K562 (cell line): ENCODE measurements around the gene WDR1. TPM values are rescaled to one million over a fixed set of nuclear protein-coding genes. Genes with fewer than 3 reads are reported as not detected.

ENCODE experiments used
- ATAC-seq: fragments of 200-7000 bp; cut with Tn5 transposase; 3 replicates; pipeline ENCODE4 v1.9.1; 2020; ENCODE audit warnings: moderate library complexity
- BruUV-seq: library from RNA; stranded (reverse); fragments of 400-500 nt; replicated peaks from 2 replicates; lab custom pipeline; 2021; lab: Mats Ljungman, UMichigan
- CTCF ChIA-PET: fragments of 300-600 bp; formaldehyde crosslinking; extraction: SDS; loops from one replicate; lab custom pipeline; 2021; ENCODE audit warnings: low intra/inter-chr PET ratio; lab: Yijun Ruan, JAX
- POLR2A ChIA-PET: fragments of 300-600, 350-650 bp; sonication (Branson Sonifier 250); formaldehyde crosslinking; extraction: SDS; loops from one replicate; lab custom pipeline; 2021; ENCODE audit warnings: antibody characterized with exemption, inconsistent platforms; lab: Yijun Ruan, JAX
- DNase-seq, 4 experiments: peaks; one replicate each; pipeline versions ENCODE4 v3.0.0 to v3.0.0-alpha.2; 2011 to 2018; ENCODE audit warnings: low spot score in 3 of 4, mixed read lengths in 3 of 4; ENCODE audit errors: extremely low read depth in 1 of 4
- FAIRE-seq: peaks from 2 replicates; lab custom pipeline; 2011; peaks lifted over from hg19 to GRCh38; lab: Jason Lieb, UNC
- H2AFZ ChIP-seq: 2 replicates; pipeline ENCODE4 v1.6.0; 2011; ENCODE audit warnings: low read depth, low read length, control low read depth, inconsistent platforms
- H3K27ac ChIP-seq: fragments of 200-600 bp; 3 replicates; pipeline ENCODE4 v1.8.0; 2011; ENCODE audit warnings: low read depth, mild to moderate bottlenecking, control low read depth, inconsistent platforms, low read length, moderate library complexity, mixed read lengths; ENCODE audit errors: extremely low read depth
- H3K27me3 ChIP-seq, 2 experiments: fragments of 300-600 bp in 1 of 2; 2 replicates in 1 of 2; 3 replicates in 1 of 2; pipeline versions ENCODE4 v1.6.0 to v1.8.0; 2011; ENCODE audit warnings: inconsistent platforms in 2 of 2, low read length in 2 of 2, mild to moderate bottlenecking in 1 of 2, mixed read lengths in 1 of 2, moderate library complexity in 1 of 2; ENCODE audit not compliant: control insufficient read depth in 2 of 2, insufficient read depth in 2 of 2
- H3K36me3 ChIP-seq: fragments of 300-600 bp; 3 replicates; pipeline ENCODE4 v1.8.0; 2011; ENCODE audit warnings: mild to moderate bottlenecking, low read length, inconsistent platforms; ENCODE audit not compliant: control insufficient read depth, insufficient read depth
- H3K4me1 ChIP-seq, 2 experiments: fragments of 200-600 bp in 1 of 2; replicated peaks in 1 of 2; 2 replicates in 1 of 2; 3 replicates in 1 of 2; pipeline versions ENCODE4 v1.5.1 to v1.8.0; 2011; ENCODE audit warnings: inconsistent platforms in 2 of 2, low read length in 2 of 2, mild to moderate bottlenecking in 1 of 2, mixed read lengths in 1 of 2, moderate library complexity in 1 of 2; ENCODE audit not compliant: control insufficient read depth in 2 of 2, insufficient read depth in 2 of 2
- H3K4me2 ChIP-seq: 2 replicates; pipeline ENCODE4 v1.6.1; 2011; ENCODE audit warnings: low read length, control low read depth, inconsistent platforms, mixed read lengths; ENCODE audit not compliant: insufficient read depth
- H3K4me3 ChIP-seq: fragments of 200-600 bp; sonication (generic), shearing (Covaris generic); 2 replicates; pipeline ENCODE4 v1.5.1; 2016; ENCODE audit warnings: control low read depth, inconsistent platforms
- H3K79me2 ChIP-seq: fragments of 200-600 bp; 3 replicates; pipeline ENCODE4 v1.8.0; 2011; ENCODE audit warnings: low read length, inconsistent platforms; ENCODE audit not compliant: control insufficient read depth, insufficient read depth
- H3K9ac ChIP-seq, 2 experiments: 2 replicates each; pipeline versions ENCODE4 v1.6.0 to v1.6.1; 2011; ENCODE audit warnings: low read depth in 2 of 2, low read length in 2 of 2, control low read depth in 1 of 2, inconsistent platforms in 1 of 2, mild to moderate bottlenecking in 1 of 2, mixed read lengths in 1 of 2; ENCODE audit not compliant: insufficient read depth in 1 of 2
- H3K9me1 ChIP-seq: one replicate; pipeline ENCODE4 v1.6.0; 2011; ENCODE audit warnings: inconsistent platforms, mild to moderate bottlenecking, low read length, moderate library complexity; ENCODE audit not compliant: control insufficient read depth, insufficient read depth
- H3K9me3 ChIP-seq: replicated peaks from 2 replicates; pipeline ENCODE4 v1.5.1; 2011; ENCODE audit warnings: low read depth, low read length, inconsistent platforms; ENCODE audit not compliant: control insufficient read depth, insufficient read depth
- H4K20me1 ChIP-seq: replicated peaks from 2 replicates; pipeline ENCODE4 v1.6.1; 2011; ENCODE audit warnings: low read length, inconsistent platforms, mixed read lengths; ENCODE audit not compliant: control insufficient read depth, insufficient read depth
- ATF7 ChIP-seq: fragments of 450-650 bp; IDR thresholded peaks from 2 replicates; pipeline ENCODE4 v1.7.1; 2014; ENCODE audit warnings: mild to moderate bottlenecking, moderate library complexity
- DPF2 ChIP-seq: fragments of 450-650 bp; IDR thresholded peaks from 2 replicates; pipeline ENCODE4 v1.6.1; 2016
- GTF2F1 ChIP-seq: IDR thresholded peaks from 2 replicates; pipeline ENCODE4 v1.6.1; 2011; ENCODE audit warnings: low read depth, low read length, improper control_type of control experiment
- HDGF ChIP-seq: fragments of 450-650 bp; IDR thresholded peaks from 2 replicates; pipeline ENCODE4 v1.6.1; 2016
- HNRNPUL1 ChIP-seq: fragments of 200-400 bp; formaldehyde crosslinking; IDR thresholded peaks from 2 replicates; pipeline ENCODE4 v1.6.1; 2017; ENCODE audit warnings: low read length
- IFI16 ChIP-seq: fragments of 250-450 bp; sonication (Bioruptor Pico); IDR thresholded peaks from 2 replicates; pipeline ENCODE4 v2.1.2; 2022; ENCODE audit warnings: mild to moderate bottlenecking, inconsistent platforms
- NR3C1 ChIP-seq: sonication (generic); formaldehyde crosslinking; IDR thresholded peaks from 2 replicates; pipeline ENCODE4 v1.8.1; 2022; ENCODE audit warnings: missing genetic modification reagents
- RCOR1 ChIP-seq, 2 experiments: IDR thresholded peaks; 2 replicates each; pipeline ENCODE4 v1.6.1; 2012; ENCODE audit warnings: low read depth in 2 of 2, low read length in 2 of 2, borderline replicate concordance in 1 of 2, improper control_type of control experiment in 1 of 2
- SIN3A ChIP-seq, 2 experiments: fragments of 150-350 bp in 1 of 2; IDR thresholded peaks; 2 replicates each; pipeline ENCODE4 v1.6.1; 2011 to 2016; ENCODE audit warnings: borderline replicate concordance in 2 of 2, low read depth in 2 of 2, low read length in 2 of 2, mild to moderate bottlenecking in 2 of 2, moderate library complexity in 2 of 2; ENCODE audit not compliant: control insufficient read depth in 1 of 2
- ZNF592 ChIP-seq: fragments of 450-650 bp; IDR thresholded peaks from 2 replicates; pipeline ENCODE4 v1.6.1; 2017; ENCODE audit warnings: antibody characterized with exemption, mild to moderate bottlenecking
- WGBS: fragments of 100-300 bp; shearing (Covaris generic); methylation state at CpG from one replicate; pipeline ENCODE4 v1.1.6; 2016; ENCODE audit warnings: low coverage, mixed read lengths; ENCODE audit not compliant: insufficient coverage; ENCODE audit errors: missing lambda C conversion rate; 5-methylcytosine and 5-hydroxymethylcytosine counted together
- in situ Hi-C: fragments of 300-500 bp; cut with MboI; formaldehyde crosslinking; loops from 4 replicates; pipeline ENCODE4 v1.15.0; 2018; ENCODE audit warnings: inconsistent platforms, mixed read lengths
- intact Hi-C: fragments of 100-400 bp; cut with micrococcal nuclease; formaldehyde crosslinking; loops from 2 replicates; pipeline ENCODE4 v1.14.2; 2022
- polyA plus RNA-seq, 8 experiments: library from polyadenylated mRNA; depleted of rRNA in 4 of 8; stranded (reverse) in 5 of 8; unstranded in 3 of 8; fragments of >200 nt; fragmentation: Nextera tagmentation in 2 of 8; fragmentation: Illumina TruSeq in 1 of 8; extraction: Ambion mirVana in 2 of 8; extraction: Trizol in 1 of 8; gene quantifications; 2 replicates each; pipeline versions ENCODE4 v1.2.1 to v1.2.3, GENCODE V29; 2011 to 2014; ENCODE audit warnings: inconsistent platforms in 1 of 8, missing spikeins in 1 of 8
- total RNA-seq, 7 experiments: library from RNA; depleted of rRNA in 6 of 7; stranded (reverse); fragments of >200 nt in 6 of 7; fragmentation: Illumina TruSeq in 2 of 7; extraction: Trizol in 2 of 7; gene quantifications; 2 replicates each; pipeline versions ENCODE4 v1.2.1 to v1.2.3, GENCODE V29; 2011 to 2021; ENCODE audit warnings: low replicate concordance in 1 of 7
- TF ChIP-seq, protein P1 (sequence below): fragments of 250-450 bp; sonication (Bioruptor Pico); IDR thresholded peaks from 2 replicates; pipeline ENCODE4 v1.8.0; 2021; ENCODE audit warnings: moderate library complexity, mild to moderate bottlenecking, inconsistent platforms
- TF ChIP-seq, protein P2 (sequence below): sonication (generic); formaldehyde crosslinking; IDR thresholded peaks from 2 replicates; pipeline ENCODE4 v1.8.1; 2022; ENCODE audit warnings: missing genetic modification reagents
- TF ChIP-seq, protein P3 (sequence below): fragments of 250-450 bp; sonication (Bioruptor Pico); IDR thresholded peaks from 2 replicates; pipeline ENCODE4 v1.8.0; 2021; ENCODE audit warnings: borderline replicate concordance, mild to moderate bottlenecking, moderate library complexity; ENCODE audit not compliant: poor library complexity, severe bottlenecking

Gene WDR1
- total and polyA plus RNA-seq, 9 of the 15 experiments (the other 6 are each of a cell fraction or from before 2014, with no cell fraction given) = 16.1 to 213 (median 125) TPM

- TF ChIP-seq NR3C1 (CRISPR knock-in tag) = no peak
- no peak for TF ChIP-seq IFI16
- TF ChIP-seq HDGF = no peak
- TF ChIP-seq, protein P1, sequence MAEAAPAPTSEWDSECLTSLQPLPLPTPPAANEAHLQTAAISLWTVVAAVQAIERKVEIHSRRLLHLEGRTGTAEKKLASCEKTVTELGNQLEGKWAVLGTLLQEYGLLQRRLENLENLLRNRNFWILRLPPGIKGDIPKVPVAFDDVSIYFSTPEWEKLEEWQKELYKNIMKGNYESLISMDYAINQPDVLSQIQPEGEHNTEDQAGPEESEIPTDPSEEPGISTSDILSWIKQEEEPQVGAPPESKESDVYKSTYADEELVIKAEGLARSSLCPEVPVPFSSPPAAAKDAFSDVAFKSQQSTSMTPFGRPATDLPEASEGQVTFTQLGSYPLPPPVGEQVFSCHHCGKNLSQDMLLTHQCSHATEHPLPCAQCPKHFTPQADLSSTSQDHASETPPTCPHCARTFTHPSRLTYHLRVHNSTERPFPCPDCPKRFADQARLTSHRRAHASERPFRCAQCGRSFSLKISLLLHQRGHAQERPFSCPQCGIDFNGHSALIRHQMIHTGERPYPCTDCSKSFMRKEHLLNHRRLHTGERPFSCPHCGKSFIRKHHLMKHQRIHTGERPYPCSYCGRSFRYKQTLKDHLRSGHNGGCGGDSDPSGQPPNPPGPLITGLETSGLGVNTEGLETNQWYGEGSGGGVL (CRISPR knock-in tag) = no peak
- TF ChIP-seq, protein P2, sequence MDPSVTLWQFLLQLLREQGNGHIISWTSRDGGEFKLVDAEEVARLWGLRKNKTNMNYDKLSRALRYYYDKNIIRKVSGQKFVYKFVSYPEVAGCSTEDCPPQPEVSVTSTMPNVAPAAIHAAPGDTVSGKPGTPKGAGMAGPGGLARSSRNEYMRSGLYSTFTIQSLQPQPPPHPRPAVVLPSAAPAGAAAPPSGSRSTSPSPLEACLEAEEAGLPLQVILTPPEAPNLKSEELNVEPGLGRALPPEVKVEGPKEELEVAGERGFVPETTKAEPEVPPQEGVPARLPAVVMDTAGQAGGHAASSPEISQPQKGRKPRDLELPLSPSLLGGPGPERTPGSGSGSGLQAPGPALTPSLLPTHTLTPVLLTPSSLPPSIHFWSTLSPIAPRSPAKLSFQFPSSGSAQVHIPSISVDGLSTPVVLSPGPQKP (CRISPR knock-in tag) = no peak
- TF ChIP-seq SIN3A (IDR thresholded peaks at IDR 0.05; ENCODE audit: borderline replicate concordance in 2 of 2, control insufficient read depth in 1 of 2, low read depth in 2 of 2, low read length in 2 of 2) = no peak
- no peak for TF ChIP-seq GTF2F1
- no peak for TF ChIP-seq RCOR1 (IDR thresholded peaks at IDR 0.05; ENCODE audit: borderline replicate concordance in 1 of 2, low read depth in 2 of 2, low read length in 2 of 2)
- TF ChIP-seq, protein P3, sequence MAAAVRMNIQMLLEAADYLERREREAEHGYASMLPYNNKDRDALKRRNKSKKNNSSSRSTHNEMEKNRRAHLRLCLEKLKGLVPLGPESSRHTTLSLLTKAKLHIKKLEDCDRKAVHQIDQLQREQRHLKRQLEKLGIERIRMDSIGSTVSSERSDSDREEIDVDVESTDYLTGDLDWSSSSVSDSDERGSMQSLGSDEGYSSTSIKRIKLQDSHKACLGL (CRISPR knock-in tag) = no peak
- TF ChIP-seq HNRNPUL1 = no peak
- TF ChIP-seq ATF7 = no peak
- TF ChIP-seq ZNF592 = no peak
- no peak for TF ChIP-seq DPF2
- H3K9me1 ChIP-seq = no peaks in the 10 kb centered on the region
- intact Hi-C loops = no loop called here
- H3K9ac ChIP-seq = no peak overlapping the region
- peaks cover 22 to 50% of the 10 kb centered on the region in 2 experiments for H3K27me3 ChIP-seq
- H2AFZ ChIP-seq = no peak overlapping the region
- BruUV-seq = no TSS peak
- no peaks in the 10 kb centered on the region for H3K4me1 ChIP-seq
- H3K4me2 ChIP-seq = no peak overlapping the region
- H3K27ac ChIP-seq = no peak overlapping the region
- CTCF ChIA-PET = no interaction called here
- 0% methylated on average over 3 of the region's 3 CpGs for WGBS
- H4K20me1 ChIP-seq = no peaks in the 10 kb centered on the region
- in situ Hi-C loops = no loop called here
- no peaks in the 10 kb centered on the region for H3K79me2 ChIP-seq
- no peak overlapping the region for H3K4me3 ChIP-seq
- POLR2A ChIA-PET = interaction anchor here (0.6 kb wide), 1 partner anchor 167 kb away, joined by 3 read pairs; no protein-coding TSS in a partner anchor
- no peaks in the 10 kb centered on the region for H3K9me3 ChIP-seq
- FAIRE-seq = no peak
- H3K36me3 ChIP-seq = no peaks in the 10 kb centered on the region
- no peak for DNase-seq
- no peak for ATAC-seq
Measured at GRCh38 chr4:10050261-10050661, 66.3 kb downstream of the WDR1 start.
